GM12874 (cell line): ENCODE measurements around the gene RYR1.

Experiments
- TF ChIP-seq, protein P1 (sequence below): IDR thresholded peaks from 2 replicates; pipeline ENCODE4 v1.5.1; 2011; ENCODE audit warnings: low read depth, mild to moderate bottlenecking, control low read depth, low read length, moderate library complexity; ENCODE audit not compliant: insufficient read depth

The RYR1 gene

DNA sequence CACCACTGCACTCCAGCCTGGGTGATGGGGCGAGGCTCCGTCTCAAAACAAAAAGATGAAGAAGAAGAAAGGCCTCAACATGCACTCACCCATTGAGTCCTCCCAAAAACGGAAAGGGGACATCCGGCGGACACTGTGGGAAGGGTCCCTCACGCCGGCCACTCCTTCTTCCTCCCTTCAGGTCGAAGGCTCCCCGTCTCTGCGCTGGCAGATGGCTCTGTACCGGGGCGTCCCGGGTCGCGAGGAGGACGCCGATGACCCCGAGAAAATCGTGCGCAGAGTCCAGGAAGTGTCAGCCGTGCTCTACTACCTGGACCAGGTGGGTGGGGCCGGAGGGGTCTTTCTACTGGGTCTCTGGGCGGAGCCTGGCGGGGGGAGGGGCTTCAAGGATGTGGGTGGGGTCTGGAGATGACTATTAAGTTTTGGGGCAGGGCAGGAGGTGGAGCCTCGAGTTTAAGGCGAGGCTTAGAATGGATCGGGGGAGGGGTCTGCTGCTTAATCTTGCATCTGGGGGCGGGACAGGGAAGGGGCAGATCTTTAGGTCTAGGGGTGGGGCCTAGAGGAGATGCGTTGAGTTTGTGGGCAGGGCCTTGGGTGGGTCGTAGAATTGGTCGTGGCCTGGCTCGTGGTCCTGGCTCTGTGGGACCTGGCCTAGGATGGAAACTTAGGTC, 94.1 kb downstream of the RYR1 start:
- TF ChIP-seq, protein P1, sequence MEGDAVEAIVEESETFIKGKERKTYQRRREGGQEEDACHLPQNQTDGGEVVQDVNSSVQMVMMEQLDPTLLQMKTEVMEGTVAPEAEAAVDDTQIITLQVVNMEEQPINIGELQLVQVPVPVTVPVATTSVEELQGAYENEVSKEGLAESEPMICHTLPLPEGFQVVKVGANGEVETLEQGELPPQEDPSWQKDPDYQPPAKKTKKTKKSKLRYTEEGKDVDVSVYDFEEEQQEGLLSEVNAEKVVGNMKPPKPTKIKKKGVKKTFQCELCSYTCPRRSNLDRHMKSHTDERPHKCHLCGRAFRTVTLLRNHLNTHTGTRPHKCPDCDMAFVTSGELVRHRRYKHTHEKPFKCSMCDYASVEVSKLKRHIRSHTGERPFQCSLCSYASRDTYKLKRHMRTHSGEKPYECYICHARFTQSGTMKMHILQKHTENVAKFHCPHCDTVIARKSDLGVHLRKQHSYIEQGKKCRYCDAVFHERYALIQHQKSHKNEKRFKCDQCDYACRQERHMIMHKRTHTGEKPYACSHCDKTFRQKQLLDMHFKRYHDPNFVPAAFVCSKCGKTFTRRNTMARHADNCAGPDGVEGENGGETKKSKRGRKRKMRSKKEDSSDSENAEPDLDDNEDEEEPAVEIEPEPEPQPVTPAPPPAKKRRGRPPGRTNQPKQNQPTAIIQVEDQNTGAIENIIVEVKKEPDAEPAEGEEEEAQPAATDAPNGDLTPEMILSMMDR: no peak

DNA sequence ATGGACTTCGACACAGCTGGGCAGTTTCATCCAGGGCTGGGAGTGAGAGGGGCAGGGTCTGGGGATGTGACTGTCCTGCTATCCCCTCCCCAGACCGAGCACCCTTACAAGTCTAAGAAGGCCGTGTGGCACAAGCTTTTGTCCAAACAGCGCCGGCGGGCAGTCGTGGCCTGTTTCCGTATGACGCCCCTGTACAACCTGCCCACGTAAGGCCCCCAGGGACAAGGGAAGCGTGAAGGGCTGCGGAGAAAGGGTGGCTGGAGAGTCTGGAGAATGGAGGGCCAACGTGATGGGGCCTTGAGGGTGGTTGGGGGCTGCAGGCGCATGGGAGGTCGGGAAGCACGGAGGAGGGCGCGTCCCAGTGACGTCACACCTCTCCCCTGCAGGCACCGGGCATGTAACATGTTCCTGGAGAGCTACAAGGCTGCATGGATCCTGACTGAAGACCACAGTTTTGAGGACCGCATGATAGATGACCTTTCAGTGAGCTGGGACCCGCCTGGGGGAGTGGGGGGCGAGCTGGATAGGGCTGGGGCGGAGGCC, 94.8 kb downstream of the RYR1 start:
- TF ChIP-seq, protein P1: no peak

DNA sequence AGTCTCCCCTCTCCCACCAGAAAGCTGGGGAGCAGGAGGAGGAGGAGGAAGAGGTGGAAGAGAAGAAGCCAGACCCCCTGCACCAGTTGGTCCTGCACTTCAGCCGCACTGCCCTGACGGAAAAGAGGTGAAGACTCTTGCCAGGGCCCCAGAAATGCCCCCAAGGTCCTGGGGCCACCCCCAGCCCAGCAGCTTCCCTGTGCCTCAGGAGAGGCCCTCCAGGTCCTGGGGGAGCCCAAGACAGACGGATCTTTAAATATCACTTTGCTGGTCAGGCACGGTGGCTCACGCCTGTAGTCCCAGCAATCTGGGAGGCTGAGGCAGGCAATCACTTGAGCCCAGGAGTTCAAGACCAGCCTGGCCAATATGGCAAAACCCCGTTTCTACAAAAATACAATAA, 95.4 kb downstream of the RYR1 start:
- TF ChIP-seq, protein P1: no peak

DNA sequence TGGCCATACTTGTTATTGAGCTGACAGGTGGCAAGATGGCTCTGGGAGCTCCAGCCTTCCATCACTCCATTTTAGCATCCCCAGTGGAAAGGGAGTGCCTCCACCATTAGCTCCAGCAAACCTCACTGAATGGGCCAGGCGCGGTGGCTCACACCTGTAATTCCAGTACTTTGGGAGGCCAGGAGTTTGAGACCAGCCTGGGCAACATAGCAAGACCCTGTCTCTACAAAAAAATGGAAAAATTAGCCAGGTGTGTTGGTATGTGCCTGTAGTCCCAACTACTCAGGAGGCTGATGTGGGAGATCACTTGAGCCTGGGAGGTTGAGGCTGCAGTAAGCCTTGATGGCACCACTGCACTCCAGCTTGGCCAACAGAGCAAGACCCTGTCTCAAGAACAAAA, 98.0 kb downstream of the RYR1 start:
- TF ChIP-seq, protein P1: no peak

DNA sequence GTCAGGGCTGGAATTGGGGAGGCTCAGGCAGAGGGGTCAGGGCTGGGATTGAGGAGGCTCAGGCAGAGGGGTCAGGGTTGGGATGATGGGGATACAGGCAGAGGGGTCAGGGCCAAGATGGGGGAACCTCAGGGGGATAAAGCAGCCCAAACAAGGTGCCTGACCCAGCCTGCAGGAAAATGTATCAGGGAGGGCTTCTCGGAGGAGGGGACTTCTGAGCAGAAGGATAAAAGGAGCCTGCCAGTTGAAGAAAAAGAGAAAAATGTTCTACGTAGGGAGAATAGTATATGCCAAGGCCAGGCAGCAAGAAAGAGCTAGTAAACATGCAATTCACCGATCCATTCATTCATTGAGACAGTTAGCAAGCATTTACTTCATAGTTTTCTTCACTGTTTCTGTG, 99.4 kb downstream of the RYR1 start:
- TF ChIP-seq, protein P1: no peak

DNA sequence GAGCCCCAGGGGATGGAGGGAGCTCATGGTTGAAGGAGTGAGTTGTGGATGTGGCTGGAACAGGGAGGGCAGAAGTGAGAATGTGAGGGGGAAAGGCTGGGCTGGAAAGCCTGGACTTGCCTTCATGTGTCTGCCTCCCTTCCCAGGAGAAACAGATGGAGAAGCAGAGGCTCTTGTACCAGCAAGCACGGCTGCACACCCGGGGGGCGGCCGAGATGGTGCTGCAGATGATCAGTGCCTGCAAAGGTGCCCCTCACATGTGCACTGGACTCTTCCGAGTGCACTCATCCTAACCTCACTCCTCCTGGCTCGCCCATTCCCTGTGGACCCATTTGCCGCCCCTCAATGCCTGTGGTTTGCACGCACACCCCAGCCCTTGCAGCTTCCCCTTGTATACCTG, 101.1 kb downstream of the RYR1 start:
- TF ChIP-seq, protein P1: no peak

DNA sequence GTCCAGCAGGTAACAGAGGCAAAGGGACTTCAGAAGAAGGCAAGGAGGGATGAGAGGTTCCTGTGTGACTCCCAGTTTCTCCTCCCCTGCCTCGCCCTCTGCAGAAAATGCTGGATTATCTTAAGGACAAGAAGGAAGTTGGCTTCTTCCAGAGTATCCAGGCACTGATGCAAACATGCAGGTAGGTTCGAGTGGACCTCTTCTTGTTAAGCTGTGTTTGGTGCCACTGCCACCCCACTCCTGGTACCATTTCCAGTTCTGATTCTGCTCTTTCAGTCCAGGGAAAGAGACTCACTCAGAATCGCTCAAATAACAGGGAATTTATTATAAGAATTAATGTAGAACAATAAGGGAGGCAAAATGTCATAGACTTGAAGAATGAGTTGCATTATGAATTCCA, 101.7 kb downstream of the RYR1 start:
- TF ChIP-seq, protein P1: no peak
